GM19372 (cell line): ENCODE data around the gene TDRD1.

ENCODE experiments used
- ATAC-seq: cut with Tn5 transposase; IDR thresholded peaks from one replicate; pipeline ENCODE4 v1.9.1; 2021; ENCODE audit warnings: mild to moderate bottlenecking, low read depth, moderate library complexity; ENCODE audit not compliant: unreplicated experiment

The TDRD1 gene

GRCh38 chr10:114258274-114258840 is 79.2 kb downstream of the TDRD1 start:
- no peak for ATAC-seq

GRCh38 chr10:114259824-114260223 is 80.7 kb downstream of the TDRD1 start:
- no peak for ATAC-seq

- ATAC-seq = no peak
Measured at GRCh38 chr10:114260366-114260765, 81.2 kb downstream of the TDRD1 start.

- ATAC-seq = no peak
Measured at GRCh38 chr10:114261076-114261475, 81.9 kb downstream of the TDRD1 start.

- ATAC-seq = no peak
Measured at GRCh38 chr10:114262496-114262895, 83.3 kb downstream of the TDRD1 start.

GRCh38 chr10:114265392-114266053 is 86.4 kb downstream of the TDRD1 start:
- no peak for ATAC-seq

- no peak for ATAC-seq
Measured at GRCh38 chr10:114266521-114266920, 87.4 kb downstream of the TDRD1 start.

- ATAC-seq = no peak
Measured at GRCh38 chr10:114271075-114271778, 92.1 kb downstream of the TDRD1 start.

- ATAC-seq = no peak
Measured at GRCh38 chr10:114271779-114272167, 92.6 kb downstream of the TDRD1 start.

- no peak for ATAC-seq
Measured at GRCh38 chr10:114272696-114273095, 93.5 kb downstream of the TDRD1 start.

- ATAC-seq = no peak
Measured at GRCh38 chr10:114273910-114274309, 94.8 kb downstream of the TDRD1 start.

- no peak for ATAC-seq
Measured at GRCh38 chr10:114274616-114275453, 95.7 kb downstream of the TDRD1 start.

GRCh38 chr10:114276066-114276465 is 96.9 kb downstream of the TDRD1 start:
- no peak for ATAC-seq

- no peak for ATAC-seq
Measured at GRCh38 chr10:114276671-114277070, 97.5 kb downstream of the TDRD1 start.

GRCh38 chr10:114278140-114278883 is 99.2 kb downstream of the TDRD1 start:
- no peak for ATAC-seq

GRCh38 chr10:114278884-114279191 is 99.7 kb downstream of the TDRD1 start:
- ATAC-seq = no peak

GRCh38 chr10:114279289-114279688 is 100.1 kb downstream of the TDRD1 start:
- no peak for ATAC-seq

- ATAC-seq = no peak
Measured at GRCh38 chr10:114279901-114280644, 100.9 kb downstream of the TDRD1 start.

GRCh38 chr10:114281006-114281405 is 101.9 kb downstream of the TDRD1 start:
- ATAC-seq = no peak

GRCh38 chr10:114281461-114281860 is 102.3 kb downstream of the TDRD1 start:
- ATAC-seq = no peak
